Tibial nerve (tissue), 3 donors: ENCODE measurements around the gene BATF.

Experiments
- POLR2A ChIP-seq, 2 donors: fragments of 450-650 bp; IDR thresholded peaks; one replicate each; pipeline ENCODE4 v1.6.1; 2017; ENCODE audit warnings: antibody characterized with exemption in 2 of 2, mild to moderate bottlenecking in 2 of 2, moderate library complexity in 2 of 2
- TF ChIP-seq, protein P1 (sequence below), 5 experiments: fragments of 200-600 bp in 3 of 5; fragments of 450-650 bp in 2 of 5; sonication (generic) in 3 of 5; IDR thresholded peaks; one replicate each; pipeline ENCODE4 v1.5.1; 2016 to 2019; ENCODE audit warnings: antibody characterized with exemption in 5 of 5, mild to moderate bottlenecking in 3 of 5, moderate library complexity in 2 of 5

DNA sequence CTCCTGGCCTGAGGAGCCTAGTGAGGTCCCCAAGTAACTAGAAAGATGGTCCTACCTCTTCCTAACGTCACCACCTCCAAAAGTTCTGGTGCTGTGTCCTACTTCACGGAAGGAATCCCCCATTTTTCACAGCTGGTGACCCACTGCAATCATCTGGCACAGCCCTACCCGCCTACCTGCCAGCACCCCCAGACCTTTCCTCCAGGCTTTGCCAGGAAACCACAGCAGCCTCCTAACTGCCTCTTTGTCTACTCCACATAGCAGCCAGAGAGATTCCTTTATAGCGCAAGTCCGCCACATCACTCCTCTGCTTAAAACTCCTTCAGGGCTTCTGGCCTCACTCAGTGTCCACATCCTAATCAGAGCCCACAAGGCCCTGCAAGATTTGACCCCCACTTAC is 42.8 kb downstream of the BATF start:
- TF ChIP-seq, protein P1, sequence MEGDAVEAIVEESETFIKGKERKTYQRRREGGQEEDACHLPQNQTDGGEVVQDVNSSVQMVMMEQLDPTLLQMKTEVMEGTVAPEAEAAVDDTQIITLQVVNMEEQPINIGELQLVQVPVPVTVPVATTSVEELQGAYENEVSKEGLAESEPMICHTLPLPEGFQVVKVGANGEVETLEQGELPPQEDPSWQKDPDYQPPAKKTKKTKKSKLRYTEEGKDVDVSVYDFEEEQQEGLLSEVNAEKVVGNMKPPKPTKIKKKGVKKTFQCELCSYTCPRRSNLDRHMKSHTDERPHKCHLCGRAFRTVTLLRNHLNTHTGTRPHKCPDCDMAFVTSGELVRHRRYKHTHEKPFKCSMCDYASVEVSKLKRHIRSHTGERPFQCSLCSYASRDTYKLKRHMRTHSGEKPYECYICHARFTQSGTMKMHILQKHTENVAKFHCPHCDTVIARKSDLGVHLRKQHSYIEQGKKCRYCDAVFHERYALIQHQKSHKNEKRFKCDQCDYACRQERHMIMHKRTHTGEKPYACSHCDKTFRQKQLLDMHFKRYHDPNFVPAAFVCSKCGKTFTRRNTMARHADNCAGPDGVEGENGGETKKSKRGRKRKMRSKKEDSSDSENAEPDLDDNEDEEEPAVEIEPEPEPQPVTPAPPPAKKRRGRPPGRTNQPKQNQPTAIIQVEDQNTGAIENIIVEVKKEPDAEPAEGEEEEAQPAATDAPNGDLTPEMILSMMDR (IDR thresholded peaks at IDR 0.05): no peak
- no peak for TF ChIP-seq POLR2A (IDR thresholded peaks at IDR 0.05)
